HG02970 (cell line): Measurements from ENCODE around the gene AMT.
A peak's percentile ranks its signal among the peaks of the same experiment; 100 is the strongest.
"Not testable (repeated sequence)": the region's sequence is repeated elsewhere in the genome, so short reads cannot be mapped to it uniquely, and the experiment has no call there.

Experiments
- ATAC-seq: cut with Tn5 transposase; IDR thresholded peaks from one replicate; pipeline ENCODE4 v1.9.1; 2021; ENCODE audit warnings: mild to moderate bottlenecking, moderate library complexity, moderate number of reproducible peaks; ENCODE audit not compliant: unreplicated experiment, low FRiP score

AMT gene

DNA sequence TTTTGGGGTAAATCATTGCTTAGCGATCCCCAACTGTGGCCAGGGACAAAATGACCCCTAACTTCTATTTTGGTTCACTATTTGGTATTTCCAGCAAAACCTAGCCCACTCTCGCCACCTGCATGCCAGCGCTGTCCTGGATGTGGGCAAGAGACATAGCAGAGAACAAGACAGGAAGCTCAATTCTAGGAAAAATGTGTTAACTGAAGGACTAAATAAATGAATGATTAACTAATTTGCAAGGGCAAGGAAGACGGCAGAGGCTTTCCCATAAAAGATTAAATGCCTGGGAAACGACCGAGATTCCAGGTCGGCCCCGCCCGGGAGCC is 6.4 kb upstream of the AMT start:
- no peak for ATAC-seq

GRCh38 chr3:49427586-49427985 is 5.3 kb upstream of the AMT start:
- no peak for ATAC-seq

GRCh38 chr3:49424816-49425215 is 2.5 kb upstream of the AMT start:
- no peak for ATAC-seq

- no peak for ATAC-seq
Observed at GRCh38 chr3:49421890-49422378, 339 bp downstream of the AMT start.

DNA sequence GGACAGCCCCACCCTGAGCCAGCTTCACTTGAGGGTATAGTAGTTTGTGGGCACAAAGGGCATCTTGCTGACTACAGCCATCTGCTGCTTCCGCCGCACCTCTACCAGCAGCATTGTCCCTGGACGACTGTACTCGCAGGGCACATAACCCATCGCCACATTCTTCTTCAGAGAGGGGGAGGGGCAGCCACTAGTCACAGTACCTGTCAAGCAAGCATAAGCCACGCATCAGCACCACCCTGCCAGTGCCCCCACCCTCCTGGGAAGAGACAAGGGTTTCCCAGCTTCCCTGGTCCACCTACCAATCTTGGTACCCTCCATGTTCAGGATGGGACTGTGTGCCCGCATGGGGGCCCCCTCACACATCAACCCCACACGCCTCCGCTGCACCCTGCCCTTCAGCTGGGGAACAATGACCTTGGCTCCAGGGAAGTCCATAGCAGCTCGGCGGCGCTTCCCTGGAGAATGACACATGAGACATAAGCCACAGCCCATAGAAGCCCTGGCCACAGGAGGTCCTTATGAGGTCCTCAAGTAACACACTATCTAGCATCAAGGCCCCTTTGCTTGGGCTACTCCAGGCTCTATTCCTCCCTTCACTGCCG is 4.7 kb downstream of the AMT start:
- no peak for ATAC-seq

- no peak for ATAC-seq
Observed at GRCh38 chr3:49416867-49417266, 5.4 kb downstream of the AMT start.

DNA sequence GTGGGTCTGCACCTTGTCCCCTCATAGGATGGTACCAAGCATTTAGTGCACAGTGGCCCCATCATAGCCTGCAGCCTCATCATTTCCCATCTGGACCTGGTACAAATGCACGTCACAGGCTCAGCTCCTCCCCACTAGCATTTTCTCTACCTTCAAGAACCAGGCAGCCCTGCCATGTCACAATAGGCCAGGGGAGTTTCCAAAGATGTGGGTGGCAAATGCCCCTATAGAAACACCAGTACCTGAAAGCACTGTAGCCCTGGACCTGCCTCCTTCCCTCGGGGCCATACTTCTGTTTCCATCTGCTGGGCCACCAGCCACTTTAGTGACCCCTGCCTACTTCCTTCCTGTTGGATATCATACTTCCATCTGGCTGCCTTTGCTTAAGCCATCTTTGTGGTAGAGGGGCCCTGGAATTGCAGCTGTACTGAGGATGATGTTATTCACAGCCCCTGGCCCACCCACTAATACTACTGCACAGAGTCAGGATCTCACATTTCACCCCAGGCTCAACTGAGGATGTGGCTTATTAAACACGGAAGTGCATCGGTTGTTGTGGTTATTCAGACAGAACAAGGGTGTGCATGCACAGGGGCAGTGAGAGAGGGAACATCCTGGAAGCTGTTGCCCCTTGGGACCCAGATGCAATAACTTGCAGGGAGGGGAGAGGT is 6.2 kb downstream of the AMT start:
- no peak for ATAC-seq

GRCh38 chr3:49414753-49415152 is 7.5 kb downstream of the AMT start:
- no peak for ATAC-seq

GRCh38 chr3:49413338-49413734 is 8.9 kb downstream of the AMT start:
- no peak for ATAC-seq

GRCh38 chr3:49412632-49413337 is 9.5 kb downstream of the AMT start:
- no peak for ATAC-seq

DNA sequence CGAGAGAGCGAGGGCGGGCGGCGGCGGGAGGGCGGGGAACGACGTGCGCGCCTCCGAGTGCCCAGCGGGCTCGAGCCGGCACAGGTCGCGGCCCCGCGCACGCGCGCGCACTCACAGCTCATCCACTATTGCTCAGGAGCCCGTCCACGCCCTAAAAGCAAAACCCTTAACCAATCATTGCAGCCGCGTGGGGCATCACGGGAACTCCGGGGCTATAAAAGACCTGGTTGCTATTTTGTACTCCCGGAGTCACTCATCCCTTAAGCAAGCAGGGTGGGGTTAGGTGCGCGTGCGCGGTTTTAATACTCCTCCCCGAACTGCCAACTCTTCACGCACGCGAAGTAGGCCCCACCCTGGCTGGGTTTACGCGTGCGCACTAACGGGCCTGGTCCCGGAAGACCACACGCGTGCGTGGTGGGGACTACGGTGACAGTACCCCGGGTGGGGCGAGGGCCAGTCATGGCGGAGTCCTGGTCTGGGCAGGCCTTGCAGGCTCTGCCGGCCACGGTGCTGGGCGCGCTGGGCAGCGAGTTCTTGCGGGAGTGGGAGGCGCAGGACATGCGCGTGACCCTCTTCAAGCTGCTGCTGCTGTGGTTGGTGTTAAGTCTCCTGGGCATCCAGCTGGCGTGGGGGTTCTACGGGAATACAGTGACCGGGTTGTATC is 10.2 kb downstream of the AMT start, which contains the start of the genes RHOA and TCTA:
Gene RHOA (minus strand): TSS at position 9 of the 664 bp plus-strand sequence. CDS start 36,387 bp downstream, outside the sequence.
Gene TCTA (plus strand): TSS at position 456 of the 664 bp plus-strand sequence. CDS start 4 bp downstream, at position 460.
- peak; percentile 71 for ATAC-seq

DNA sequence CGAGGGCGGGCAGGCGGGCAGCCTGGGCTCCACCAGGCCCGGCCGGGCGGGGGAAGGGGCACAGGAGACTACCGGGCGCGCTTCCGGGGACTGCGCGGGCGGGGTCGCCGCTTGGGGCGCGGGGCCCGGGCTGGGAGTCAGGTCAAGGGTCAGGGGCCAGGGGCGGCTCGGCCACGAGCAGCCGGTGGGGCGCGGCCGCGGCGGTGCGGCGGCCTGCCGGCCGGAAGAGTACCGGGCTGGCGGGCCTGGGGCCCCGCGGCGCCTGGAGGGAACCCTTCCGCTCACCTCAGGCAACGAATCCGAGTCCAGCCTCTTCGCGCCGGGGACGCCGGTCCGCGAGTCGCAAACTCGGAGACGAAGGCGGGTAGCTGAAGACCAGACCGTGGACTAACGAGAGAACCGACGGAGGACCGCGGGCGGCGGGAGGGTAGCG is 10.7 kb downstream of the AMT start:
- peak; percentile 40 for ATAC-seq

DNA sequence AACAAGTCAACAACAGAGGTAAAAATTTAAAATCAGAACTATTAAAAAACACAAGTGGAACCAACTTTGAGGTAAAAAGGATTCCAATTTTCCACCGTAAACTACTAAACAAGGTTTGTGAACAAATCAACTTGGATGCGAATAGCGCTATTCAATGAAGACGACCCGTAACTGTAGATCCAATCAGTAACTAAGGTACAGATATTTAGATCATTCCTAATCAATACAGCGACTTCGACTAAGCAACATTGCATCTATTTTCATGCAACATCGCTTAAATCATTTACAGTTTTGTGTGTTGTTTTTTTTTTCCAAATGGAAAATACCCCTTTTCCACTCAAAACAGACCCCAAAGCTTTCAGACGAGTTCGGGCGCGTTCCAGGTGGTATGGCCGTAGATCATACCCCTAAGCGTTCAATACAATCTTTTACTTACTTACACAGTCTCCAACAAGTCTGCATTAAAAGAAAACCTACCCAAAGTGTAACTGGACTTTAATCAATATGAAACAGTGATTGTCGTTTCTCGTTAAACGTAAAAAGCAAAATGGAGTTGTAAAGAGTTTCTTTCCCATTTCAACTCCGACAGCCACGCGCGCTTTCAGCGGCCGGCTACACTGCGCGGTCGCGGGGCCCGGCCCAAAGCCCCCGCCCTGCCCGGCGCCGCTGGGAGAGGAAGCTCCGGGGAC is 11.3 kb downstream of the AMT start:
- no peak for ATAC-seq

DNA sequence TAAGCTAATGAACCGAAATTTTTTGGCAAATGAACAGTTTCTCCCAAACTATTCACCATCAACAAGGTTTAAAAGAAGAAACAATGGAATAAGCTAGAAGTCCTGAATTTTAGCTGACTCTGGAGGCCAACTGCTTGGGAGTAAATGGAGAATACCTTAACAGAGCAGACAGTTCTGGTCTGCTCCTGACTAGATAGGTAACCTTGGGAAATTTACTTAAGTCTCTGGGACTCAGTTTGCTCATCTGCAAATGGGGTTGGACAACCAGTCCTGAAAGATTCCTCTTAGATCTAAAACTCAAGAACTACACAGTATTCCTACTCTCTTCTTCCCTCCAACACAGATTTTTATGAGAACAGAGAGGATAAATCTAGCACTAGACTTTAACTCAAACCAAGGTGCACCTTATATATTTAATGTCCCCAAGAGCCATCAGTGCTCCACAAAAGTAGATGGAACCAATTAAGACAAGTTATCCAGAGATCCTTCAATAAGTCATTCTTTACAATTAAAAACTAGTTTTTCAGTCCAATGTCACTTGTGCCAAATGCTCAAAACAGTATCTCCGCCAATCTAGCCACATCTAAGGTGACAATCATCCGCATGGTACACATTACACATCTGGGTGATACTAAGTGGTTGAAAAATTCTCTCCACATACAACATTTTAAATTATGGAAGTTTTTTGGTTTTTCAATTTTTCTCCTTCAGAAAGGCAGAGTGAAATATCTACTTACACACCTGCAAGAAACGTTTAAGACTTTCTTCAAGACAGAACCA is 12.0 kb downstream of the AMT start:
- ATAC-seq: no peak

GRCh38 chr3:49406571-49407565 is 15.4 kb downstream of the AMT start:
- no peak for ATAC-seq

DNA sequence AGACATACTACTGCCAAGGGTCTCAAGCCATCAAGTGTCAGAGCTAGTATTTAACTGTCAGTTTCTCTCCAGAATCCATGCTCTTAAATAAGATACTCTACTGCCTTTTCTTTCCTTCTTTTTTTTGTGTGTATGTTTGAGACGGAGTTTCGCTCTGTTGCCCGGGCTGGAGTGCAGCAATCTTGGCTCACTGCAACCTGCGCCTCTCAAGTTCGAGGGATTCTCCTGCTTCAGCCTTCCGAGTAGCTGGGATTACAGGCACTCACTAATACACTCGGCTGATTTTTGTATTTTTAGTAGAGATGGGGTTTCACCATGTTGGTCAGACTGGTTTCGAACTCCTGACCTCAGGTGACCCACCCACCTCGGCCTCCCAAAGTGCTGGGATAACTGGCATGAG is 16.7 kb downstream of the AMT start:
- not testable (repeated sequence) for ATAC-seq

GRCh38 chr3:49403891-49404290 is 18.4 kb downstream of the AMT start:
- ATAC-seq: no peak

GRCh38 chr3:49401766-49402165 is 20.5 kb downstream of the AMT start:
- ATAC-seq: no peak
